ENCODE data around the gene CIZ1.

CIZ1 gene

GRCh38 chr9:128124451-128124850 lies 66.9 kb downstream of the CIZ1 start:
- TF ChIP-seq CTCF (IDR thresholded peaks at IDR 0.05; ENCODE audit: extremely low read depth, missing control alignments), result no peak
- no peak for DNase-seq (ENCODE audit: low spot score)

GRCh38 chr9:128123451-128124080 lies 67.8 kb downstream of the CIZ1 start:
- no peak for TF ChIP-seq CTCF (IDR thresholded peaks at IDR 0.05; ENCODE audit: extremely low read depth, missing control alignments)
- DNase-seq (ENCODE audit: low spot score), result no peak

- TF ChIP-seq CTCF (IDR thresholded peaks at IDR 0.05; ENCODE audit: extremely low read depth, missing control alignments), result no peak
Measured at GRCh38 chr9:128122809-128123175, 68.6 kb downstream of the CIZ1 start.

GRCh38 chr9:128121924-128122808 lies 69.2 kb downstream of the CIZ1 start:
- no peak for TF ChIP-seq CTCF (IDR thresholded peaks at IDR 0.05; ENCODE audit: extremely low read depth, missing control alignments)
- DNase-seq (ENCODE audit: low spot score), result no peak

More at GRCh38 chr9:128122809-128123175, 68.6 kb downstream of the CIZ1 start:
- DNase-seq (ENCODE audit: low spot score), result no peak

- DNase-seq (ENCODE audit: low spot score), result no peak
- TF ChIP-seq CTCF (IDR thresholded peaks at IDR 0.05; ENCODE audit: extremely low read depth, missing control alignments), result no peak
Measured at GRCh38 chr9:128121466-128121810, 69.9 kb downstream of the CIZ1 start.

- no peak for TF ChIP-seq CTCF (IDR thresholded peaks at IDR 0.05; ENCODE audit: extremely low read depth, missing control alignments)
- no peak for DNase-seq (ENCODE audit: low spot score)
Measured at GRCh38 chr9:128120741-128121465, 70.5 kb downstream of the CIZ1 start.

Measured in GM20000 (cell line).